Activated CD4-positive, alpha-beta T cell treated with anti-CD3 and anti-CD28 coated beads, Interleukin-2, amount 50 U/mL, for 24 hours (primary cell): ENCODE results near the gene AHSP.
"Not testable (repeated sequence)": the region's sequence is repeated elsewhere in the genome, so short reads cannot be mapped to it uniquely, and the experiment has no call there.

Source experiments
- DNase-seq, 2 donors: peaks; one replicate each; pipeline ENCODE4 v3.0.0-alpha.2; 2020; ENCODE audit warnings: low read depth in 1 of 2, low spot score in 1 of 2

Gene AHSP

GRCh38 chr16:31529937-31530312, 2.2 kb downstream of the AHSP start:
- no peak for DNase-seq

GRCh38 chr16:31530405-31530804, 2.7 kb downstream of the AHSP start:
- DNase-seq = no peak

DNA sequence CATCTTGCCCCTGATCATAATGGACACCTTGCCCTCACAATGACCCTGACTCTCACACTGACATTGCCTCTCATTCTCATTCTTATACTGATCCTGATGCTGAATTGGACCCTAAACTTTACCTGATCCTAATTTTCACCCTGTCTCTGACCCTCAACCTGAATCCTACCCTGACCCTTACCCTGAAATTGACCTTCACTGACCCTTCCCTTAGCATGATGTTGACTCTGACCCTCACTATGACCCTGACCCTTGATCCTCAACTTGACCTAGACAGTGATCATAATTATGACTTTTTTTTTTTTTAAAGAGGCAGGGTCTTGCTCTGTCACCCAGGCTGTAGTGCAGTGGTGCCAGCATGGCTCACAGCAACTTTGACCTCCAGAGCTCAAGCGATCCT, 3.4 kb downstream of the AHSP start:
- DNase-seq = no peak

- DNase-seq = no peak
These were observed 4.4 kb downstream of the AHSP start for GRCh38 chr16:31532120-31532519.

DNA sequence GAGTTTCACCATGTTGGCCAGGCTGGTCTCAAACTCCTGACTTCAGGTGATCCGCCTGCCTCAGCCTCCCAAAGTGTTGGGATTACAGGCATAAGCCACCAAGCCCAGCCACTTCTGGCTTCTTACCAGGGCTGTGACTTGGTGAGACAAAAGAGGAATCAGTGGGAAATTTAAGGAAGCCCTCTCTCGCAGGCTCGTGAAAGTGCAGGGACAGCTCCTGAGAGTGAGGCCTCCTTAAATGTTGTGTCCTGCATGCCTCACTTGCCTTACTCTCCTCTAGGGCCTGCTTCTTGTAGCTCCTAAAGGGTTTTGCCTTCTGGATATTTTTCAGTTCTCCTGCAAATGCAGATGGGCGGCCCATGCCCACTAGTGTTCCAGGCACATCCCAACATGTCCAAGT, 5.2 kb downstream of the AHSP start:
- DNase-seq = no peak

DNA sequence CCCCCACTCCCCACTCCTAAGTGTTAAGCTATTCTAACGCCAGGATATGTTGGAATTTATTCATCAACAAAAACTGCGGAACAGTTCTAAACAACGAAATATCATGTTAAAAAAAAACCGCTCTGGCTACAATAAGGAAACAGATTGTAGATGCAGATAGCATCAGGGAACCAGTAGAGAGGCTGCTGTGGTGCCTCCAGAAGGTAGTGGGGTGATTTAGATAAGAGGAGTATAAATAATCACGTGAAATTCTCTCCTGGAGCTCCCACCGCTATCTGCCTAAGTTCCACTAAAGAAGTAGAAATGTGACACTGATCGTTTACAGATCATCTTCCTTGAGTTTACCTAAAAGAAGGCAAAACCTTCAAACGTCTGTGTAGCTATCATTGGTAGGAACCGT, 8.0 kb downstream of the AHSP start:
- no peak for DNase-seq

GRCh38 chr16:31536804-31537361, 9.2 kb downstream of the AHSP start:
- DNase-seq = no peak

DNA sequence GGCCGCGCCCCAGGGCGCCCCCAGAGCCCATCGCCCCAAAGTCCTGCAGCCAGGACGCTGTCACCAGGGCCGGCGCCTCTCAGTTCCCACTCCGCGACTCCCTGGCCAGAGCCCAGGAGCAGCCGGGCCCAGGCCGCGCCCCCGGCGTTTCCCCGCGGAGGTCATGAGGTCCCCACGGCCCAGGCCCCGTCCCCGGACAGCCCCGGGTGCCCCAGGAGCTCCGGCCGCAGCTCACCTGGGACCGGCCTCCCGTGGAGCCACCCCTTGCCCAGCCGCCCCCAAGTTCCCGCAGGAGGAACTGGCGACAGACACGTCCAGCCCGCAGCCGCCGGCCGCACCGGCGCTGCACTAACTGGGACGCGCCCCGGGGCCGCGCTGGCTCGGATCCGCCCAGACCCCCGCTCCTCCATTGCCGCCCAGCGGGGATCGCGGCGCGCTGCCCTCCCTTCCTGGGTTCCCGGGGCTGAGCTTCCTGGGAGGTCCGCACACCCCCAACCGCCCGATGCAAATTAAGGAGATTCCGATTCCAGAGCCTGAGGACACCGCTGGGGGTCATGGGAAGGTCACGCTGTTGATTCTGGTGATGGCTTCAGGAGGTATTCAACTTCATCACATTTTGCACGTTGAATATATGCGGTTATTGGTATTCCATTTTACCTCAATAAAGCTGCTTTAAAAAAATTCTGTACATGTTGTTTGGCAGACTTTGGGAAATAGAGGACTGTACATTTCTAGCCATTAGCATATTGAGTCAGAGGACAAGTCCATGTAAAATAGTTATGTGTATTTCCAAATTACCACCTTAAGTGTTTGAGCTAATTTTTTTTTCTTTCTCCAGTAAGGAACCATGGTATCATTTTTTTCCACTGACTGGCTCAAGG, 9.9 kb downstream of the AHSP start:
- no peak for DNase-seq

GRCh38 chr16:31538243-31538598, 10.5 kb downstream of the AHSP start:
- DNase-seq = not testable (repeated sequence)

DNA sequence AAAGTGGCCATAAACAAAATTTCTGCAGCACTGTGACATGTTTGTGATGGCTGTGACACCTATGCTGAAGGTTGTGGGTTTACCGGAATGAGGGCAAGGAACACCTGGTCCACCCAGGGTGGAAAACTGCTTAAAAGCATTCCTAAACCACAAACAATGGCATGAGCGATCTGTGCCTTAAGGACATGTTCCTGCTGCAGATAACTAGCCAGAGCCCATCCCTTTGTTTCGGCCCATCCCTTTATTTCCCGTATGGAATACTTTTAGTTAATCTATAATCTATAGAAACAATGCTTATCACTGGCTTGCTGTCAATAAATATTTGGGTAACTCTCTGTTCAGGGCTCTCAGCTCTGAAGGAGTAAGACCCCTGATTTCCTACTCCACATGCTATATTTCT, 12.1 kb downstream of the AHSP start:
- not testable (repeated sequence) for DNase-seq

- no peak for DNase-seq
These were observed 15.1 kb downstream of the AHSP start for GRCh38 chr16:31542763-31543162.

GRCh38 chr16:31561426-31562233, 33.9 kb downstream of the AHSP start:
- no peak for DNase-seq

- DNase-seq = no peak
These were observed 41.1 kb downstream of the AHSP start for GRCh38 chr16:31568577-31569359.

DNA sequence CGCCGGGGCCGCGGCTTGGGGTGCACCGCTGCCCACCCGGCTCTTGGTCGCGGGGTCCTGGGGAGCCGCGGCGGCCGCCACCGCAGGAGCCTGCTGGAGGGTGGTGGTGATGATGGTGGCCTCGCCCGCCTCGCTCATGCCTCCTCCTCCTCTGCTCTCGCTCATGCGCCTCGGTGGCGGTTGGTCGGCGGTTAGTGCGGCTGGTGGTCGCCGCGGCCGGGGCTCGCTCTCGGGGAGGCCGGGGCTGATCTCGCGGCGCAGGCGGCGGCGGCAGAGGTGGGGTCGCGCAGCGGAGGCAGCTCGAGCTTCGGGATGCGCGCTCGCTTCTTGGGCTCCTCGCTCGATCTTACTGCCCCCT, 41.6 kb downstream of the AHSP start:
- DNase-seq = no peak

- DNase-seq = no peak
These were observed 45.1 kb downstream of the AHSP start for GRCh38 chr16:31572821-31573220.

- DNase-seq = not testable (repeated sequence)
These were observed 46.5 kb downstream of the AHSP start for GRCh38 chr16:31574159-31574558.

- no peak for DNase-seq
These were observed 49.7 kb downstream of the AHSP start for GRCh38 chr16:31577411-31577810.
